ENCODE results near the gene CAMK2D.

The CAMK2D gene

GRCh38 chr4:113682730-113683537 lies 78.6 kb downstream of the CAMK2D start:
- DNase-seq (ENCODE audit: low read depth in 2 of 2), result peak; percentile 56 to 62

- no peak for DNase-seq (ENCODE audit: low read depth in 2 of 2)
Measured at GRCh38 chr4:113678641-113679040, 82.9 kb downstream of the CAMK2D start.

- DNase-seq (ENCODE audit: low read depth in 2 of 2), result no peak
Measured at GRCh38 chr4:113677325-113677724, 84.2 kb downstream of the CAMK2D start.

GRCh38 chr4:113675731-113676697 lies 85.5 kb downstream of the CAMK2D start:
- DNase-seq (ENCODE audit: low read depth in 2 of 2), result no peak

GRCh38 chr4:113674733-113675132 lies 86.8 kb downstream of the CAMK2D start:
- no peak for DNase-seq (ENCODE audit: low read depth in 2 of 2)

DNA sequence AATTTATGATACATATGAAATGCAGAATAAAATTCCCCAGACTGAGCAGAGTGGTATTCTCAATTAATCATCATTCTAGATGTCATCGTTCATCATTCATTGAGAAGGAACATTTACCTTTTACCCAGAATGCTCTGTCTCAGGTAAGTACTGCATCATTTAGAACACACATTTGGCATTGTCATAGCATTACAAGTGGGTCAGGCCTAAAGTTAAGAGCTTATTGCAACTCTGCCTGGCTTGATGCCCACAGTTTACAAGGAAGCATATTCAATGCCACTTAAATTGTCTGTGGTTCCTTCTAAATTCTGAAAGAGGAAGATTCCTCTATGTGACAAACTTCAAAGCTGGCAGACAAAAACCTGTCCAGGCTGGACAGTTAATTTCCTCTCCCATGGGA lies 87.3 kb downstream of the CAMK2D start:
- no peak for DNase-seq (ENCODE audit: low read depth in 2 of 2)

- peak in 1 of 2 donors; percentile 16 for DNase-seq (ENCODE audit: low read depth in 2 of 2)
Measured at GRCh38 chr4:113673450-113673849, 88.1 kb downstream of the CAMK2D start.

DNA sequence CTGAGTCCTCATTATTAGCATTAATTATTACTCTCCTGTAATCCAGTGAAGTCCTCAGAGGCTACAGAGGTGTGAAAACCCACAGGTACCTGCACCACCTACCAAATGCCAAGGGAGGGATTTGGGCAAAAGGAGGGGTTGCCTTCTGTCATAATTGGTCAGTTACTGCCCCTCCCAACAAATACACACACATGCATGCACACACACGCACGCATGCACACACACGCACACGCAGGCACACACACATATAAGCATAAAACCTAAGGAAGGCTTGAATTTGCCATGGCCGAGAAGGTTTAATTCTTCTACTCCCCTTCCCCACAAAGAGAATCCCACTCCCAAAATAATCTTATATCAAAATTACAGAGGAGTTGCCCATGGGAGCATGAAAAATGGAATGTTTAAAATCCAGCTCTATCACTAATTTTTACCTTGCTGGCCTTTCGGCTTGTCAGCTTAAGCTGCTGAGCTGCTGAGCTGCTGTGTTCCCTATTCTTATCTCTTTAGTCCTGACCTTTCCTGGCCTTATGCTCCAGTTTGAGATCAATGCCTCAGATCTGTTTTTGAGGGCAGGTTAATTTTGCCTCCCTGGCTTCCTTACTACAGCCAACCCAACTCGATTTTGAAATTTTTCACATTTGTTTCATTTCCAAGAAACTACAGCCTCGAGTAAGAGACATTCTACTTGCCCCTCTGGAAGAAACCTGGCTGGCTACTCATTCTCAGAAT lies 95.0 kb downstream of the CAMK2D start:
- DNase-seq (ENCODE audit: low read depth in 2 of 2), result no peak

- no peak for DNase-seq (ENCODE audit: low read depth in 2 of 2)
Measured at GRCh38 chr4:113665036-113665435, 96.5 kb downstream of the CAMK2D start.

- DNase-seq (ENCODE audit: low read depth in 2 of 2), result no peak
Measured at GRCh38 chr4:113662581-113662980, 99.0 kb downstream of the CAMK2D start.

- DNase-seq (ENCODE audit: low read depth in 2 of 2), result no peak
Measured at GRCh38 chr4:113659127-113659526, 102.4 kb downstream of the CAMK2D start.

DNA sequence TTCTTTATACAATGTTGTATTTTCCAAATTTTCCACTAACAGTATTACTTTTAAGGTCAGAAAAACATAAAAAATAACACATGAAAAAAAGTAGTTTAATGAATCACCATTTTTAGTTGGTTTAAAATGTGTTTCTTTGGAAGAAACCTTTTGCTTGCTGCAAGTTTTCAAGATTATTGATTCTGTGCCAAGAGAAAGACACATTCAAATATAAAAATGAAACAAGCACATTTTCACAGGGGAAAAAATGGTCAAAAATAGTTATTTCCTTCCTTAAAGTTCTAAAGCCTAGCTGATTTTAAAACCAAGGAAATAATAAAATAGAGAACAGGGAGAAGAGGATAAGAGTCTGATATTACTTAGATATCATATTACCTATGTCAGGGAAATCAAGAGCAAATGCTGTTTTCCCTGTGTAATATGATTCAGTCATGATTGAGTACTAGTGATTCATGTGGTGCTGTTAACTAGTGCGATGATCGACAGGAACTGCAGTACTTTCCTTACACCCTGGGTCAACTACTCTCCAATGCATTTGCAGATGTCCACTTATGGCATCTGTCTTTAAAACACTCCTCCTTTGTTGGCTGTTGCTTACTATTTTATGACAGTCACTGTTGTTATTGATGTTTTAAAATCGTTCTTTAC lies 103.8 kb downstream of the CAMK2D start:
- DNase-seq (ENCODE audit: low read depth in 2 of 2), result no peak

- no peak for DNase-seq (ENCODE audit: low read depth in 2 of 2)
Measured at GRCh38 chr4:113653871-113654270, 107.7 kb downstream of the CAMK2D start.

- no peak for DNase-seq (ENCODE audit: low read depth in 2 of 2)
Measured at GRCh38 chr4:113646442-113646822, 115.1 kb downstream of the CAMK2D start.

GRCh38 chr4:113645771-113646441 lies 115.6 kb downstream of the CAMK2D start:
- DNase-seq (ENCODE audit: low read depth in 2 of 2), result no peak

DNA sequence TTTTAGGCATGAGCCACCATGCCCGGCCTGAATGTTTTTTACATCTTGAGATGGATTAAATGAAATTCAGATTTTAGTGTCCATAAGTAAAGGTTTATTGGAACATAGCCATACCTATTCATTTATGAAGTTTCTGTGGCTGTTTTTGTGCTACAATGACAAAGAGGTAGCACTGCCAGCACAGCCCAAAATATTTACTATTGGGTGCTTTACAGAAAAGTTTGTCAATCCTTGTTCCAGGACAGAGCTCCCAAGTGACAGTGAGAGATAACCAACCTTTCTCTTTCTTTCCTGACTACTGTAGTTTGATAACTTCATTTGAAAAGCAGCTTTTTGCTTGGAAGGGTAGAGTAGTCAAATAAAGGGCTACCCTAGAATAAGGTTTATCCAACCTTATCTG lies 116.2 kb downstream of the CAMK2D start:
- DNase-seq (ENCODE audit: low read depth in 2 of 2), result no peak

DNA sequence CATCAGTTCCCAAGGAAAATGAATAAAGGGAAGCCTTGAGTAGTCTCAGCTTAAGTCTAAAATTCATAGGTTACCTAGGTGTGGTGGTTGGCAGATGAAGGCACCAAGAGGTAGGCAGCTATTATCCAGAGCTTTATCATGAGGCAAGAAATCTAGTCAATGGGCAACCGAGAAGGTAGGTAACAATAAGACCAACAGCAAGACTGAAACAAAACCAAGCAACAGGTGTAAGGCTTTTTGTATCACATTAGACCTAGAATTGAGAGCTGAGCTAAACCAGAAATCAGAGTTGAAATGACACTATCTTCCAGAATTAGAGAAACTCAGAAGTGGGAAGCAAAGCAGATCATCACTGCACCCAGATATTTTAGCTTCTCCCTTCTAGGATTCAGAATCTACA lies 117.1 kb downstream of the CAMK2D start:
- DNase-seq (ENCODE audit: low read depth in 2 of 2), result no peak

GRCh38 chr4:113643505-113643904 lies 118.0 kb downstream of the CAMK2D start:
- DNase-seq (ENCODE audit: low read depth in 2 of 2), result no peak

DNA sequence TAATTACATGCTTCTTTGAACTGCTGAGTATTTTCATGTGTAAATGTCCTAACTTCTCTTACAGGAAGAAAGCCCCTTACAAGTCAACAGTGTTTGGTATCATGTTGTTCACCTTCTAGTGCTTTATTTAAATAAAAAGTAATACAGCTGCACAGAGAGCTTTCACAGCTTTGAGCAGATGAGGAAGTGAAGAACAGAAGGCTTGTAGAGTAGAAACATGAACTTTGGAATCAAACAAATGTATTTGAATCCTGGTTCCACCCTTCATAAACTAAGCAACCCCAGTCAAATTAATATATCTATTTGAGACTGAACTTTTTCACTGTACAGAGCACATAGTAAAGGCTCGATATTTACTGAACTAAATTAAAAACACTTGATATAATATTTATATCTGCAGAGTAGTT lies 120.5 kb downstream of the CAMK2D start:
- DNase-seq (ENCODE audit: low read depth in 2 of 2), result no peak

DNA sequence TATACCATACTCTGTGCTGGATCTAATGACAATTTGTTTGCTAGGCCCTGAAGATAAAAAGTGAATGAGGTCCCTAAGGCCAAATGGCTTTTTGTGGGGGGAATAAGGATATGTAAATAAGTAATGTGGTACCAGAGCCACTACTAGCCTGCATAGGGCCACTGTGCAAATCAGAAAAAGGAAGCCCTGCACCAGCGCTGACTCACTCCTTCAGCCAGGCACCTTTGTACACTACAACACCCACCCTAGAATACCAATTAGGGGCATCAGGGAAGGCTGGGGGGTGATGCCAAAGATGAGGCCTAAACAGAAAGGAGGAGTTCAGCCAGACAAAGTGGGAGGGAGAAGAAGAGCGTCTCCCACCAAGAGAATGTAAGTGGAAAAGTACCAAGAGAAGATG lies 122.2 kb downstream of the CAMK2D start:
- no peak for DNase-seq (ENCODE audit: low read depth in 2 of 2)

GRCh38 chr4:113638562-113638832 lies 123.0 kb downstream of the CAMK2D start:
- DNase-seq (ENCODE audit: low read depth in 2 of 2), result no peak
